OCI-M2 (cell line): ENCODE data around the gene TUBB2B.
"Not testable (repeated sequence)": the region's sequence is repeated elsewhere in the genome, so short reads cannot be mapped to it uniquely, and the experiment has no call there.

ENCODE experiments used
- DNase-seq: peaks from one replicate; lab custom pipeline; 2025; ENCODE audit not compliant: unreplicated experiment; lab: John Stamatoyannopoulos, UW

Gene TUBB2B

GRCh38 chr6:3212261-3212660 lies 15.2 kb downstream of the TUBB2B start:
- no peak for DNase-seq

- no peak for DNase-seq
These were observed 15.8 kb downstream of the TUBB2B start for GRCh38 chr6:3211681-3212080.

- DNase-seq = no peak
These were observed 17.3 kb downstream of the TUBB2B start for GRCh38 chr6:3210024-3210610.

- DNase-seq = no peak
These were observed 18.1 kb downstream of the TUBB2B start for GRCh38 chr6:3209114-3210023.

- no peak for DNase-seq
These were observed 18.7 kb downstream of the TUBB2B start for GRCh38 chr6:3208775-3209113.

GRCh38 chr6:3208098-3208774 lies 19.2 kb downstream of the TUBB2B start:
- no peak for DNase-seq

GRCh38 chr6:3206339-3207015 lies 21.0 kb downstream of the TUBB2B start:
- DNase-seq = no peak

GRCh38 chr6:3205913-3206312 lies 21.5 kb downstream of the TUBB2B start:
- DNase-seq = no peak

GRCh38 chr6:3204921-3205320 lies 22.5 kb downstream of the TUBB2B start:
- DNase-seq = no peak

- peak; percentile 80 for DNase-seq
These were observed 24.3 kb downstream of the TUBB2B start for GRCh38 chr6:3202999-3203696.

- DNase-seq = no peak
These were observed 26.1 kb downstream of the TUBB2B start for GRCh38 chr6:3201388-3201787.

GRCh38 chr6:3200682-3201081 lies 26.8 kb downstream of the TUBB2B start:
- DNase-seq = no peak

GRCh38 chr6:3199382-3199781 lies 28.1 kb downstream of the TUBB2B start:
- no peak for DNase-seq

GRCh38 chr6:3197734-3198133 lies 29.7 kb downstream of the TUBB2B start:
- not testable (repeated sequence) for DNase-seq

- no peak for DNase-seq
These were observed 30.7 kb downstream of the TUBB2B start for GRCh38 chr6:3196770-3197169.

- DNase-seq = no peak
These were observed 31.6 kb downstream of the TUBB2B start for GRCh38 chr6:3195695-3196497.

GRCh38 chr6:3195420-3195694 lies 32.1 kb downstream of the TUBB2B start:
- no peak for DNase-seq

- DNase-seq = no peak
These were observed 32.7 kb downstream of the TUBB2B start for GRCh38 chr6:3194535-3195419.

- no peak for DNase-seq
These were observed 34.2 kb downstream of the TUBB2B start for GRCh38 chr6:3193102-3193849.
